Retinal pigment epithelial cell (primary cell): ENCODE data around the gene TMC8.

Experiments used
- DNase-seq: peaks from one replicate; pipeline ENCODE4 v3.0.0-alpha.2; 2010; ENCODE audit warnings: low read depth
- H3K4me3 ChIP-seq: 2 replicates; pipeline ENCODE4 v1.5.1; 2011; ENCODE audit warnings: mild to moderate bottlenecking, low read length, control low read depth, moderate library complexity
- TF ChIP-seq, protein P1 (sequence below): conservative IDR thresholded peaks from 2 replicates; pipeline ENCODE4 v1.5.1; 2011; ENCODE audit warnings: low read depth, low read length, control low read depth, inconsistent platforms

The TMC8 gene

DNA sequence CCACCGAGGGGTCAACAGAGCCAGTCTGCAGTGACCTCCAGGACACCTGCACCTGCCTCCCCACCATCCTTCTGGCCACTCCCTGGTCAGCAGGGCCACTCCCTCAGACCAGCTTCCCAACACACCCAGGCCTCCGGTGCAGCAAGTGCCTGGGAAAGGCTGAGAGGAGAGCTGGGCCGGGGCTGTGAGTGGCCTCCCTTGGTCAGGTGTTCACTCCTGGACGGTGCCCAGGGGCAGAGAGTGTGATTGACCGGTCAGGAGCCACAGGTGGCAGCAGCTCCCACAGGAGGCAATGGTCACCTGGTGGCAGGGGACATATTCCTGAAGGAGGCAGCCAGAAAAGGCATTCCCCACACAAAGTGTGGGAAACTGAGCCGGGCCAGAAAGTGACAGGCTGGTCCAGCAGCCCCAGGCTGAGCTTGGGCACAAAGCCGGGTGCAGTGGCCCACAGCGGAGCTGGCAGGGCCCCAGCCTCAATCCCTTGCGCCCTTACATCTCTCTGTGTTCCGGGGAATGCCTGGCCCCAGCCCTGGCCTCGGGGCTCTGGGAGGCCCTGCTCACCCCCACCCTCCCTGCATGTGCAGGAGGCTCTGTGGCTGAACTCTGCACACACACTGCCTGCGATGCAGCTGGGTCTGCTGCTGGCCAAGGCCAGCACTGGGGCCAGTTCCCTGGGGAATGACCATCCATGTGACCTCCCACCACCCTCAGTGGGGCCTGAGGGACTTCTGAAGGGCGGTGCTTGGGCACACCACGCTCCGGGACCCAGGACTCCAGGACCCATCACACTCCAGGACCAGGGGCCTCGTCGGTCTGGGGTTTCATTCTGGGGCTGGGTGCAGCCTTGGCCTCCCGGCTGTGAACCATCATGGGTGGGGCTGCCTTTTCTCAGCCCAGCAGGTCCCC, 14.4 kb downstream of the TMC8 start:
- TF ChIP-seq, protein P1, sequence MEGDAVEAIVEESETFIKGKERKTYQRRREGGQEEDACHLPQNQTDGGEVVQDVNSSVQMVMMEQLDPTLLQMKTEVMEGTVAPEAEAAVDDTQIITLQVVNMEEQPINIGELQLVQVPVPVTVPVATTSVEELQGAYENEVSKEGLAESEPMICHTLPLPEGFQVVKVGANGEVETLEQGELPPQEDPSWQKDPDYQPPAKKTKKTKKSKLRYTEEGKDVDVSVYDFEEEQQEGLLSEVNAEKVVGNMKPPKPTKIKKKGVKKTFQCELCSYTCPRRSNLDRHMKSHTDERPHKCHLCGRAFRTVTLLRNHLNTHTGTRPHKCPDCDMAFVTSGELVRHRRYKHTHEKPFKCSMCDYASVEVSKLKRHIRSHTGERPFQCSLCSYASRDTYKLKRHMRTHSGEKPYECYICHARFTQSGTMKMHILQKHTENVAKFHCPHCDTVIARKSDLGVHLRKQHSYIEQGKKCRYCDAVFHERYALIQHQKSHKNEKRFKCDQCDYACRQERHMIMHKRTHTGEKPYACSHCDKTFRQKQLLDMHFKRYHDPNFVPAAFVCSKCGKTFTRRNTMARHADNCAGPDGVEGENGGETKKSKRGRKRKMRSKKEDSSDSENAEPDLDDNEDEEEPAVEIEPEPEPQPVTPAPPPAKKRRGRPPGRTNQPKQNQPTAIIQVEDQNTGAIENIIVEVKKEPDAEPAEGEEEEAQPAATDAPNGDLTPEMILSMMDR = no peak
- DNase-seq = no peak
- no peak overlapping the region for H3K4me3 ChIP-seq

DNA sequence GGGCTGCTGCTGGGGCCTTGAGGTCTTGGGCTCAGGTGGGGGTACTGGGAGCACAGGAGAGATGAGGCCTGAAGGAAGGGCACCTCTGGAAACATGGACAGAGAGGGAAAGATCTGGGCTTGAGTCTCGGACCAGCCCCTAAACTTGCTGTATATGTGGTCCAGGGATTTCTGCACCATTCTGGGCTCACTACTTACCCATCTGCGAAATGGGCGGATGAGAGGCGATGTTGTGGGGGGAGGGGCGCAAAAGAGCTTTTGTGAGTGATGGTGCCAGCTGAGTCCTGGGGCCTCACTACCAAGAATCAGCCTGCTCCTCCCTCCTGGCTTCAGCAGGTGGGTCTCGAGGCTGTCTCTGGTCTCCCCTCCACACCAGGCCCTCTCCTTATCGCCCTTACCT, 15.9 kb downstream of the TMC8 start:
- TF ChIP-seq, protein P1 = no peak
- no peak for DNase-seq
- H3K4me3 ChIP-seq = no peak overlapping the region

DNA sequence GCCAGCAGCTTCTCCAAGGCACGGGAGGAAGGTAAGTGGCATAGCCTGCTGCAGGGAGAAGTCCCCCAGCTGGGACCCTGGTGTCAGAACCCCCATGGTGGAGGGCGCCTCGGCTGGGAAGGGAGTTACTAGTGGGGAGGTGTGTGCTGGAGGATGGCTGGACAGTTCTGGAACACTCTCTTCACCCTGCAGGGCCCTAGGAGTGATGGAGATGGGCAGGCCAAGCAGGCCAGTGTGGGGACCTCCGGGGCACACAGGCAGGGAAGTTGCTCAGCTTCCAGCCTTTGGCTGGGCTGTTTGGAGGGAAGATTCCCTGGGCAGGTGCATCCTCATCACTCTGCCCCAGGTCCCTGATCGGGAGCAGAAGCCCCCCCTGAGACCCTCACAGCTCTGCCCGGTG, 16.3 kb downstream of the TMC8 start:
- DNase-seq = no peak
- TF ChIP-seq, protein P1 = no peak
- H3K4me3 ChIP-seq = no peak overlapping the region

DNA sequence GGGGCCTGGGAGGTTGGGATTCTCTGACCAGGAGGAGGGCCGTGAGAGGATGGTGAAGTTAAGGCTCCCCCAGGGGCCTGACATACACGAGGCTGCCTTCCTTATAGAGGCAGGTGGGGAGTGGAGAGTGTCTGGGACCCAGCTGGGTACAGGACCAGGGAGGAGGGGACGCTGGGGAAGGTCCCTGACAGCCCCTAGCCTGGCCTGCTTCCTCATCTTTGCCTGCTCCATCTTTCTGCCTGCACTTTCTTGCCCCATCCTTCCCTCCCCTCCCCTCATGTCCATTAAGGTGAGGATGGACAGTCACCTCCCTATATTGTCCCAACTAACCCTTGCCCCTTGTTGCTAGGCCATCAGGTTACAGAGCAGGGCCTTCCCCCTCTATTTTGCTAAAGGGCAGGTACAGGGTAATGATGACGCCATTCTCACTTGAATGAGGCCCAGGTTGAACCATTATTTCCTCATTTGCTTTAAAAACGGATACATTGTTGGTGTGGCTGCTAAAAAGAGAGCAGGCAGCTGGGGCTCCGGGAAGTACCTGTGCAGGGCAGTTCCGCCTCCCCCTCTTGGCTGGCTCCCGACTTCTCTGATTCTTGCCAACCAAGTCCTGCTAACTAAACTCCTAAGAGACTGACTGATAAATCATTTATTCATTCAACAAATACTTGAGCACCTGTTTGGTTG, 16.9 kb downstream of the TMC8 start:
- TF ChIP-seq, protein P1 = no peak
- no peak for DNase-seq
- H3K4me3 ChIP-seq = no peak overlapping the region

DNA sequence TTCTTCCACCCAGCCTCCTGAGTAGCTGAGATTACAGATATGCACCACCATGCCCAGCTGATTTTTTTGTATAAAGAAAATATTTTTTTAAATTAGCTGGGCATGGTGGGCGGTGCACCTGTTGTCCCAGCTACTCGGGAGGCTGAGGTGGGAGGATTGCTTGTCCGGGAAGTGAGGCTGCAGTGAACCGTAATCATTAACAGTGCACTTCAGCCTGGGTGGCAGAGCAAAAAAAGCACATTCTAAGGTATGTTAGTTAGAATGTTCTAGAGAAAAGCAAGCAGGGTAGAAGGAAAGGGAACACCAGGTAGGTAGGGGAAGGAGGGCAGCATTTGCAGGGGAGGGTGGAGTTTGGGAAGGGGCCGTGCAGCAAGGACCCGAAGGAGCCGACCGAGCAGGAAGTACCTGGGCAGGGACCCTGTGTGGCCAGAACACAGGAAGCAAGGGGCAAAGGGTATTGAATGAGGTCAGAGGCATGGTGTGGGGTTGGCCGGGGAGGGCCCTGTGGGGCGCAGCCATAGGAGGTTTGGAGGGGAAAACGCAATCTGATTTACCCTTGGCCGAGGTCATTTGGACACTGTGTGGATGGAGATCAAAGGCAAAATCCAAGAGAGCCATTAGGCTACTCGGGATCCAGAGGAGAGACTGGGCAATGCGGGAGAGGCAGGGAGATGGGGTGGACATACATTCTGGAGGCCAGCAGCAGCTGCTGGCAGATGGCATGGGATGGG, 17.9 kb downstream of the TMC8 start:
- TF ChIP-seq, protein P1 = no peak

DNA sequence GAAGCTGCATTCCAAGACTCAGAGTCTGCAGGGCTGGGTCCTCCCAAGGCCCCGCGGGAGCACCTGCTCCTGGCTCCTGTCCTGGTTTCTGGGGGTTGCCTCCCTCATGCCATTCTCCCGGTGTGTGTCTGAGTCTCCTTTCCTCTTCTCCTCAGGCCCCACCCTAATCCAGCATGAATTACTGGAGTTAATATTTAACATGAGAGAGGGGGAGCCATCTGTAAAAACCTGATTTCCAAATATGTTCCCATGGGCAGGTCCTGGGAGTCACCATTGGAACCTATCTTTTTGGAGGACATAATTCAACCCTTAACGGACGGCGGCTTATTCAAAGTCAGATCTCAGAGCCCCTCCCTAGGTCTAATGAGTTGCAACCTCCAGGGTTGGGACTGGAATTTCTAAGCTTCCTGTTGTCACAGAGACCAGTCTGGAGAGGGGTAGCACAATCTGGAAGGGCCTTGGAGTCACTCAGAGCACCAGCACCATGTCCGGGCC, 21.0 kb downstream of the TMC8 start:
- DNase-seq = no peak
- no peak overlapping the region for H3K4me3 ChIP-seq
- TF ChIP-seq, protein P1 = no peak

More for the DNA sequence above, 17.9 kb downstream of the TMC8 start:
- no peak for DNase-seq
- H3K4me3 ChIP-seq = no peak overlapping the region
